KOPT-K1 (cell line): ENCODE measurements around the gene MEGF11.

Source experiments
- H3K27ac ChIP-seq: fragments of 200-600 bp; sonication (generic); 2 replicates; pipeline ENCODE4 v1.5.1; 2016; ENCODE audit warnings: antibody characterized with exemption, mild to moderate bottlenecking, low read depth, low read length; ENCODE audit not compliant: poor library complexity, severe bottlenecking
- H3K36me3 ChIP-seq: fragments of 200-600 bp; sonication (generic); 2 replicates; pipeline ENCODE4 v1.5.1; 2017; ENCODE audit warnings: antibody characterized with exemption, mild to moderate bottlenecking, low read length, moderate library complexity; ENCODE audit not compliant: insufficient read depth
- H3K9me3 ChIP-seq: fragments of 200-600 bp; sonication (generic); 2 replicates; pipeline ENCODE4 v1.5.1; 2017; ENCODE audit warnings: antibody characterized with exemption, low read length, mild to moderate bottlenecking; ENCODE audit not compliant: insufficient read depth, poor library complexity, severe bottlenecking

The MEGF11 gene

GRCh38 chr15:65957451-65957850, 296.1 kb downstream of the MEGF11 start:
- H3K27ac ChIP-seq, result no peak overlapping the region
- H3K9me3 ChIP-seq, result no peaks in the 10 kb centered on the region

GRCh38 chr15:65956899-65957298, 296.7 kb downstream of the MEGF11 start:
- H3K27ac ChIP-seq, result no peak overlapping the region
- no peaks in the 10 kb centered on the region for H3K36me3 ChIP-seq
- no peaks in the 10 kb centered on the region for H3K9me3 ChIP-seq

More at GRCh38 chr15:65957451-65957850, 296.1 kb downstream of the MEGF11 start:
- no peaks in the 10 kb centered on the region for H3K36me3 ChIP-seq

- Histone ChIP-seq H3K9me3 (no peaks in the 10 kb centered on the region), H3K27ac (no peak overlapping the region), H3K36me3 (no peaks in the 10 kb centered on the region)
Measured at GRCh38 chr15:65956307-65956706, 297.2 kb downstream of the MEGF11 start.

DNA sequence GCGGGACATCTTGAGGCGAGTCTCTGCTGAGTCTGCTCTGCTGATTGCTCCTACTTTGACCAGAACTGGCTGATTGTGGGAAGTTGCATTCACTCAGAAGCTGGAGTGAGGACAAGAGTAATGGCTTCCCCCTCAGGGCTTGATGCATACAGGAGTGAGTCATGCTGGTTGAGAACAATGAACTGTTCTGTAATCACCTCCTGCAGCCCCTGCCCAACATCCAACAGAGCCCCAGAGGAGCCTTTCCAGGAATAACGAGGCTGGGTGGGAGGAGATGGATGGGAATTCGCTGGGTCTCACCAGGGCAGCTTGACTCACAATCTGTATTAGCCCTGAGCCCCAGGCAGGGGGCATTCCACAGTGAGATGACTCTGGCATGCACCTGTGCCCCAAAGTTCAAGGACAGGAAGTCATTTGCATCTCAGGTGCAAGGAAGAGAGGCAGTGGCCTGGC, 299.2 kb downstream of the MEGF11 start:
- H3K36me3 ChIP-seq, result no peaks in the 10 kb centered on the region
- no peaks in the 10 kb centered on the region for H3K9me3 ChIP-seq
- H3K27ac ChIP-seq, result no peak overlapping the region

DNA sequence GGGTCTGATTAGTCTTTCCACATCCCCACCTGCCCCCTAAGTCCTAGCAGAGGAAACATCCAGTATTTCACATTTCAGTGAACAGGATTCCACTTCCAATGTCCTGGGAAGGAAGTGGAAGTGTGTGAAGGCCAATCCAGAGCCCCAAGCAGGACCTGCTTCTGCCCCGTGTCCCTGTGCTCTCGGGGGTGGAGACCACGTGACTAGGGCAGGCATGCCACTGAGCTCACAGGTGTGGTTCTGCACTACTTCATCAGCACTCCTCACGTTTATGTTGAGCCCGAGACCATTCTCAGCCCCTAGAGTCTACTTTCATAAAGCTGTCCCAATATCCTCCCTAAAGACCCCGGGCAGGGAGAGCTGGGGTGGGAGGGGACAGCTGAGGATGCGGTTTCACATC, 299.9 kb downstream of the MEGF11 start:
- Histone ChIP-seq H3K9me3 (no peaks in the 10 kb centered on the region), H3K36me3 (no peaks in the 10 kb centered on the region), H3K27ac (no peak overlapping the region)

DNA sequence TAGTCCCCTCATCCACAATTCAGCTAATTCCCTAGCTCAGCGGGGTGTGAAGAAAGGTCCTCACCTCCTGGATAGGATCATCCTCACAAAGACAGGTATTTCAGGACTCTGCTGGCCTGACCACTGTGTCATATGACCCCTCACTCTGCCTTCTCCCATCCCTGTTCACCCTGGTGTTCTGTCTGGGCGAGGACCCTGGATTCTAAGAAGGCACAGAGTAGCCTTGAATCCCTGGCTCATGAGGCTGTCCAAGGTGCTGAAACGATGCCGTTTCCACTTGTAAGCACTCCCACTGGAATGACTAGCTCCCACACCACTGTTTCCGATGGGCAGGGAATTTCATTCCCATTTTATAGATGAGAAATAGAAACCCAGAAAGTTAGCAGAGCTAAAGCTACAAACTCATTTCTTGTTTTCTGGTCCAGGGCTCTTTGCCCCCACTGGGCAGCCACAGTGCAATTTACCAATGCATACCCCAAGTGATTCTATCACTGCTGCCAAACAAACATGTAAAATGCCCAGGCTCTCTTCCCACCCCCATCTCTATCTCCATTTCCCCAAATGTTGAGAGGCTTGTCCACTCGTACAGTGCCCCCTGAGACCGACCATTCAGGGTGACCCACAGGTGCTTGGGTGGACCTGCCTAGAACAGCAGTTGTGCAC, 301.0 kb downstream of the MEGF11 start:
- H3K9me3 ChIP-seq, result no peaks in the 10 kb centered on the region
- no peak overlapping the region for H3K27ac ChIP-seq
- H3K36me3 ChIP-seq, result no peaks in the 10 kb centered on the region

- Histone ChIP-seq H3K9me3 (no peaks in the 10 kb centered on the region), H3K36me3 (no peaks in the 10 kb centered on the region), H3K27ac (no peak overlapping the region)
Measured at GRCh38 chr15:65951007-65951406, 302.5 kb downstream of the MEGF11 start.

DNA sequence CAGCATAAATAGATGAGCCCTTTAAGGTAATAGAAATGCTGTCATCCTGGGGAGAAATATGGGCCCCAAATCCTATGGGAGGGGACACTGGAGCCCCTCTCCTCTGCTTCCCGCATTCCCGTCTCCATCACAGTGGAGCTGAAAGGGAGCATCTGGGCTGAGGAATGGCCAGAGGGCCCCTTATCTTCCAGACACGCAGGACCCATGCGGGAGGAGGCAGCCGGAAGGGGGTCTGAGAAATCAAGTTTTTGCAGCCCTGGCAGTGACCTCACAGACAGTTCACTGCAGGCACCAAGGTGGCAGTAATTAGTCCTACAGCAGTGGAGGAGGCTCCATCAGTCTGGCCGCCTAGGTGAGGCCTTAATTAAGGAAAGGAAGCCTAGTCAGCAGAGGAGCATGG, 304.1 kb downstream of the MEGF11 start:
- Histone ChIP-seq H3K36me3 (no peaks in the 10 kb centered on the region), H3K27ac (no peak overlapping the region), H3K9me3 (no peaks in the 10 kb centered on the region)

DNA sequence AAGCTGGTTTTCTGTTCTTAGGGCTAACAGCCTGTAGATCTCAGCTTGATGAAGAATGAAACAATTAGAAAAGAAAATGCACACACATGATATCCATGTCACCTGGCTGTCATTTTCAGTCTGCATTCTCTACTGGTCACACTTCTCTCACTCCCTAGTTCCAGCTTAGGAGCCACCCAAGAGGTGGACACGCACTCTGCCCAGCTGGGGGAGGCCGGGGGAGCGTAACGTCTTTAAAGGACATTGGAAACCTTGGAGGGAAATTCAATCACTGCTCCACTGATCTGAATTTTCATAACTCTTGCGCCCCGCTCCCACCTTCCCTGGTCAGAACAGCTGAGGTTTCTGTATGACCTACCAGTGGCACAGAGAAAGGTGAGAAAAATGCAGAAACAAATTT, 304.5 kb downstream of the MEGF11 start:
- no peaks in the 10 kb centered on the region for H3K36me3 ChIP-seq
- H3K27ac ChIP-seq, result no peak overlapping the region
- no peaks in the 10 kb centered on the region for H3K9me3 ChIP-seq

DNA sequence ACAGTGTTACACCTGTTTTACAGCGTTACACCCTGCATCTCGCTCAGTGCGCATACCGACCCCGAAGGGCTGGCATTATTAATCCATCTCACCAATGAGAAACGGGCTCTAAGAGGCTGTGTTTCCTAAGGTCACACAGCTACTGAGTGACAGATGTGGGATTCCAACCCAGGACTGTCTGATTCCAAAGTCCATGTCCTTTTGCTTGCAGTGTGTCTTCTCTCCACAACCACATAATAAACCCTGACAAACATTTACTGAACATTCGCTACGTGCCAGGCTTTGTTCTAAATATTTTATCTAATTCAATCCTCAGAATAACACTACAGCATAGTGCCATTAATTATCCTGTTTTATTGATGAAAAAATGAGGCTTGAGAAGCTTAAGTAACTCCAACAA, 305.2 kb downstream of the MEGF11 start:
- Histone ChIP-seq H3K9me3 (no peaks in the 10 kb centered on the region), H3K27ac (no peak overlapping the region), H3K36me3 (no peaks in the 10 kb centered on the region)

- Histone ChIP-seq H3K9me3 (no peaks in the 10 kb centered on the region), H3K36me3 (no peaks in the 10 kb centered on the region), H3K27ac (no peak overlapping the region)
Measured at GRCh38 chr15:65947041-65947440, 306.5 kb downstream of the MEGF11 start.

GRCh38 chr15:65945616-65946015, 307.9 kb downstream of the MEGF11 start:
- Histone ChIP-seq H3K9me3 (no peaks in the 10 kb centered on the region), H3K36me3 (no peaks in the 10 kb centered on the region), H3K27ac (no peak overlapping the region)

- no peaks in the 10 kb centered on the region for H3K36me3 ChIP-seq
- H3K9me3 ChIP-seq, result no peaks in the 10 kb centered on the region
- no peak overlapping the region for H3K27ac ChIP-seq
Measured at GRCh38 chr15:65944404-65944803, 309.1 kb downstream of the MEGF11 start.

- Histone ChIP-seq H3K36me3 (no peaks in the 10 kb centered on the region), H3K27ac (no peak overlapping the region), H3K9me3 (no peaks in the 10 kb centered on the region)
Measured at GRCh38 chr15:65942436-65942835, 311.1 kb downstream of the MEGF11 start.

- no peak overlapping the region for H3K27ac ChIP-seq
- H3K36me3 ChIP-seq, result no peaks in the 10 kb centered on the region
Measured at GRCh38 chr15:65940618-65940909, 313.0 kb downstream of the MEGF11 start.

GRCh38 chr15:65939901-65940617, 313.5 kb downstream of the MEGF11 start:
- Histone ChIP-seq H3K36me3 (no peaks in the 10 kb centered on the region), H3K9me3 (no peaks in the 10 kb centered on the region), H3K27ac (no peak overlapping the region)

More at GRCh38 chr15:65940618-65940909, 313.0 kb downstream of the MEGF11 start:
- no peaks in the 10 kb centered on the region for H3K9me3 ChIP-seq
